ENCODE results near the gene SLC29A1. TPM values are rescaled to one million over a fixed set of nuclear protein-coding genes. Genes with fewer than 3 reads are reported as not detected.

SLC29A1 gene
- total RNA-seq, 5 donors from 2014 or later (not counting 1 experiment from before 2014, with no cell fraction given), result 1.3 to 8.0 (median 3.4) TPM

GRCh38 chr6:44258325-44258863 is 35.0 kb downstream of the SLC29A1 start:
- H3K27me3 Mint-ChIP-seq, result no peaks in the 10 kb centered on the region
- ATAC-seq (replicated peaks in 1 of 4) (no peak), DNase-seq (no peak)
- H3K36me3 ChIP-seq (ENCODE audit: control insufficient read depth in 2 of 2, extremely low read depth in 1 of 2, insufficient read depth in 1 of 2, low read length in 1 of 2), result peaks cover 7 to 51% of the 10 kb centered on the region in 2 donors
- WGBS (ENCODE audit: insufficient coverage), result 100% methylated on average over 4 of the region's 9 CpGs
- ChIA-PET POLR2A (no interaction called here), CTCF (no interaction called here)
- H3K4me3 ChIP-seq (ENCODE audit: control insufficient read depth in 1 of 2, extremely low read depth in 1 of 2, low read length in 1 of 2), result no peak overlapping the region
- no peaks in the 10 kb centered on the region for H3K27me3 ChIP-seq (replicated peaks in 1 of 2; ENCODE audit: control insufficient read depth in 2 of 2, extremely low read depth in 1 of 2, insufficient read depth in 2 of 2, low read length in 1 of 2)
- H3K36me3 Mint-ChIP-seq, result peaks cover 22% of the 10 kb centered on the region
- H3K27ac ChIP-seq (ENCODE audit: low read length), result peak overlapping the region; percentile 71
- peaks cover 52 to 74% (median 63%) of the 10 kb centered on the region in 3 donors for H3K4me1 Mint-ChIP-seq
- peak overlapping the region; percentile 84 to 93 for H3K27ac Mint-ChIP-seq
- H3K9me3 Mint-ChIP-seq, result no peaks in the 10 kb centered on the region
- H3K9me3 ChIP-seq, result no peaks in the 10 kb centered on the region
- peak overlapping the region; percentile 79 to 86 (median 86) for H3K4me3 Mint-ChIP-seq
- H3K4me1 ChIP-seq (ENCODE audit: control insufficient read depth in 1 of 2, extremely low read depth in 1 of 2, insufficient read depth in 2 of 2, low read length in 2 of 2), result peaks cover 9 to 56% of the 10 kb centered on the region in 2 experiments

- Histone ChIP-seq H3K36me3 (ENCODE audit: control insufficient read depth in 2 of 2, extremely low read depth in 1 of 2, insufficient read depth in 1 of 2, low read length in 1 of 2) (peaks cover 7 to 45% of the 10 kb centered on the region in 2 donors), H3K9me3 (no peaks in the 10 kb centered on the region), H3K27ac (ENCODE audit: low read length) (no peak overlapping the region), H3K27me3 (replicated peaks in 1 of 2; ENCODE audit: control insufficient read depth in 2 of 2, extremely low read depth in 1 of 2, insufficient read depth in 2 of 2, low read length in 1 of 2) (no peaks in the 10 kb centered on the region), H3K4me3 (ENCODE audit: control insufficient read depth in 1 of 2, extremely low read depth in 1 of 2, low read length in 1 of 2) (no peak overlapping the region), H3K4me1 (ENCODE audit: control insufficient read depth in 1 of 2, extremely low read depth in 1 of 2, insufficient read depth in 2 of 2, low read length in 2 of 2) (peaks cover 13 to 60% of the 10 kb centered on the region in 2 experiments)
- ATAC-seq (replicated peaks in 1 of 4) (no peak), DNase-seq (no peak)
- Mint-ChIP-seq H3K36me3 (peaks cover 17% of the 10 kb centered on the region), H3K27ac (peak overlapping the region; percentile 84 to 93), H3K4me1 (peaks cover 52 to 75% (median 63%) of the 10 kb centered on the region in 3 donors), H3K4me3 (peak overlapping the region; percentile 79 to 86 (median 86)), H3K9me3 (no peaks in the 10 kb centered on the region), H3K27me3 (no peaks in the 10 kb centered on the region)
- CTCF ChIA-PET, result no interaction called here
- WGBS (ENCODE audit: insufficient coverage), result 100% methylated on average over 3 of the region's 3 CpGs
- POLR2A ChIA-PET, result no interaction called here
These were observed 35.5 kb downstream of the SLC29A1 start for GRCh38 chr6:44258921-44259320.

- no peaks in the 10 kb centered on the region for H3K27me3 Mint-ChIP-seq
- Histone ChIP-seq H3K36me3 (ENCODE audit: control insufficient read depth in 2 of 2, extremely low read depth in 1 of 2, insufficient read depth in 1 of 2, low read length in 1 of 2) (peaks cover 3 to 35% of the 10 kb centered on the region in 2 donors), H3K4me1 (ENCODE audit: control insufficient read depth in 1 of 2, extremely low read depth in 1 of 2, insufficient read depth in 2 of 2, low read length in 2 of 2) (peaks cover 22 to 63% of the 10 kb centered on the region in 2 experiments), H3K27me3 (replicated peaks in 1 of 2; ENCODE audit: control insufficient read depth in 2 of 2, extremely low read depth in 1 of 2, insufficient read depth in 2 of 2, low read length in 1 of 2) (no peaks in the 10 kb centered on the region), H3K27ac (ENCODE audit: low read length) (no peak overlapping the region), H3K4me3 (ENCODE audit: control insufficient read depth in 1 of 2, extremely low read depth in 1 of 2, low read length in 1 of 2) (no peak overlapping the region), H3K9me3 (no peaks in the 10 kb centered on the region)
- H3K4me1 Mint-ChIP-seq, result peaks cover 56 to 74% (median 66%) of the 10 kb centered on the region in 3 donors
- ATAC-seq (replicated peaks in 1 of 4) (no peak), DNase-seq (no peak)
- H3K4me3 Mint-ChIP-seq, result no peak overlapping the region
- no peaks in the 10 kb centered on the region for H3K9me3 Mint-ChIP-seq
- POLR2A ChIA-PET, result interaction anchor here in 1 of 2 donors (0.5 kb wide), 1 partner anchor 689 kb away, joined by 3 read pairs; no protein-coding TSS in a partner anchor
- CTCF ChIA-PET, result no interaction called here
- 94% methylated on average over 8 of the region's 8 CpGs for WGBS (ENCODE audit: insufficient coverage)
- H3K36me3 Mint-ChIP-seq, result peaks cover 12% of the 10 kb centered on the region
- H3K27ac Mint-ChIP-seq, result peak overlapping the region in 1 of 2 donors; percentile 36
These were observed 36.6 kb downstream of the SLC29A1 start for GRCh38 chr6:44260011-44260410.

GRCh38 chr6:44260451-44261297 is 37.3 kb downstream of the SLC29A1 start:
- WGBS (ENCODE audit: insufficient coverage), result 95% methylated on average over 4 of the region's 6 CpGs
- Mint-ChIP-seq H3K36me3 (peaks cover 12% of the 10 kb centered on the region), H3K4me1 (peaks cover 50 to 69% (median 60%) of the 10 kb centered on the region in 3 donors), H3K27ac (peak overlapping the region in 1 of 2 donors; percentile 36), H3K9me3 (no peaks in the 10 kb centered on the region), H3K27me3 (no peaks in the 10 kb centered on the region), H3K4me3 (no peak overlapping the region)
- ATAC-seq (replicated peaks in 1 of 4), result no peak
- POLR2A ChIA-PET, result no interaction called here
- CTCF ChIA-PET, result interaction anchor here in 1 of 2 donors (2.4 kb wide), 1 partner anchor 13 kb away, joined by 6 read pairs; no protein-coding TSS in a partner anchor
- Histone ChIP-seq H3K9me3 (no peaks in the 10 kb centered on the region), H3K36me3 (ENCODE audit: control insufficient read depth in 2 of 2, extremely low read depth in 1 of 2, insufficient read depth in 1 of 2, low read length in 1 of 2) (peaks cover 0 to 28% of the 10 kb centered on the region in 2 donors), H3K4me3 (ENCODE audit: control insufficient read depth in 1 of 2, extremely low read depth in 1 of 2, low read length in 1 of 2) (no peak overlapping the region), H3K27me3 (replicated peaks in 1 of 2; ENCODE audit: control insufficient read depth in 2 of 2, extremely low read depth in 1 of 2, insufficient read depth in 2 of 2, low read length in 1 of 2) (no peaks in the 10 kb centered on the region), H3K4me1 (ENCODE audit: control insufficient read depth in 1 of 2, extremely low read depth in 1 of 2, insufficient read depth in 2 of 2, low read length in 2 of 2) (peaks cover 22 to 61% of the 10 kb centered on the region in 2 experiments), H3K27ac (ENCODE audit: low read length) (no peak overlapping the region)
- no peak for DNase-seq

GRCh38 chr6:44261581-44261980 is 38.2 kb downstream of the SLC29A1 start:
- Histone ChIP-seq H3K27me3 (replicated peaks in 1 of 2; ENCODE audit: control insufficient read depth in 2 of 2, extremely low read depth in 1 of 2, insufficient read depth in 2 of 2, low read length in 1 of 2) (no peaks in the 10 kb centered on the region), H3K4me3 (ENCODE audit: control insufficient read depth in 1 of 2, extremely low read depth in 1 of 2, low read length in 1 of 2) (no peak overlapping the region), H3K36me3 (ENCODE audit: control insufficient read depth in 2 of 2, extremely low read depth in 1 of 2, insufficient read depth in 1 of 2, low read length in 1 of 2) (peaks cover 0 to 26% of the 10 kb centered on the region in 2 donors), H3K4me1 (ENCODE audit: control insufficient read depth in 1 of 2, extremely low read depth in 1 of 2, insufficient read depth in 2 of 2, low read length in 2 of 2) (peaks cover 20 to 56% of the 10 kb centered on the region in 2 experiments), H3K27ac (ENCODE audit: low read length) (no peak overlapping the region), H3K9me3 (no peaks in the 10 kb centered on the region)
- H3K4me3 Mint-ChIP-seq, result no peak overlapping the region
- DNase-seq, result no peak
- POLR2A ChIA-PET, result interaction anchor here (0.8 to 1.0 kb wide), 2 partner anchors 14 kb away, joined by 3 read pairs; no protein-coding TSS in a partner anchor
- H3K27me3 Mint-ChIP-seq, result no peaks in the 10 kb centered on the region
- WGBS (ENCODE audit: insufficient coverage), result 97% methylated on average over 8 of the region's 8 CpGs
- peaks cover 44 to 65% (median 58%) of the 10 kb centered on the region in 3 donors for H3K4me1 Mint-ChIP-seq
- no peaks in the 10 kb centered on the region for H3K9me3 Mint-ChIP-seq
- no peak overlapping the region for H3K27ac Mint-ChIP-seq
- ATAC-seq (replicated peaks in 1 of 4), result no peak
- CTCF ChIA-PET, result interaction anchor here in 1 of 2 donors (0.6 to 2.4 kb wide), 3 partner anchors 10 to 764 kb away, joined by 6 to 7 read pairs (median 7); no protein-coding TSS in a partner anchor
- peaks cover 12% of the 10 kb centered on the region for H3K36me3 Mint-ChIP-seq
